Activated B cell treated with CpG ODN at 0.5 μM for 24 hours (primary cell): ENCODE measurements around the gene TMEM45A. TPM values are rescaled to one million over a fixed set of nuclear protein-coding genes. Genes with fewer than 3 reads are reported as not detected.
A peak's percentile ranks its signal among the peaks of the same experiment; 100 is the strongest.

Experiments used
- ATAC-seq: fragments of 200-7000 bp; cut with Tn5 transposase; one replicate; pipeline ENCODE4 v1.10.0; 2021; ENCODE audit warnings: low read depth, mild to moderate bottlenecking, moderate library complexity
- CTCF ChIA-PET: fragments of 350-600 bp; sonication (Branson Sonifier 250); formaldehyde crosslinking; loops from one replicate; lab custom pipeline; 2021; ENCODE audit warnings: antibody characterized with exemption; lab: Charles Lee
- POLR2A ChIA-PET: fragments of 350-600 bp; sonication (Branson Sonifier 250); formaldehyde crosslinking; loops from one replicate; lab custom pipeline; 2021; ENCODE audit warnings: antibody characterized with exemption; lab: Charles Lee
- DNase-seq: peaks from one replicate; pipeline ENCODE4 v3.0.0; 2022
- H3K27ac Mint-ChIP-seq: one replicate; pipeline ENCODE4 v1.8.0; 2020; ENCODE audit warnings: mixed read lengths
- H3K27me3 Mint-ChIP-seq: one replicate; pipeline ENCODE4 v1.8.0; 2021; ENCODE audit warnings: mixed read lengths
- H3K36me3 Mint-ChIP-seq: one replicate; pipeline ENCODE4 v1.8.0; 2021; ENCODE audit warnings: low read depth, mixed read lengths
- H3K4me1 Mint-ChIP-seq: one replicate; pipeline ENCODE4 v1.8.0; 2021; ENCODE audit warnings: mixed read lengths
- H3K4me3 Mint-ChIP-seq: one replicate; pipeline ENCODE4 v1.8.0; 2020; ENCODE audit warnings: mild to moderate bottlenecking, mixed read lengths
- H3K9me3 Mint-ChIP-seq: one replicate; pipeline ENCODE4 v1.8.0; 2020; ENCODE audit warnings: mixed read lengths
- CTCF ChIP-seq: fragments of 200-600 bp; IDR thresholded peaks from one replicate; pipeline ENCODE4 v1.8.0; 2022; ENCODE audit warnings: antibody characterized with exemption, mild to moderate bottlenecking
- intact Hi-C: fragments of 100-400 bp; cut with micrococcal nuclease; formaldehyde crosslinking; loops from one replicate; pipeline ENCODE4 v1.15.1; 2024
- total RNA-seq: library from RNA; stranded (reverse); gene quantifications from 2 replicates; pipeline ENCODE4 v1.2.3, GENCODE V29; 2022

The TMEM45A gene
- total RNA-seq, 1 donor from 2014 or later = 0.13 TPM

GRCh38 chr3:100590114-100590839 lies 97.9 kb downstream of the TMEM45A start:
- intact Hi-C loops = loop anchor here (1.0 to 5.0 kb wide), 7 partner anchors 121 to 793 kb away; partner anchors contain the start of genes LNP1 and TOMM70
- Mint-ChIP-seq H3K9me3 (no peaks in the 10 kb centered on the region), H3K4me3 (no peak overlapping the region), H3K27ac (no peak overlapping the region), H3K27me3 (peaks cover 2% of the 10 kb centered on the region), H3K36me3 (no peaks in the 10 kb centered on the region), H3K4me1 (peaks cover 4% of the 10 kb centered on the region)
- DNase-seq (no peak), ATAC-seq (peak; percentile 92)
- POLR2A ChIA-PET = interaction anchor here (0.9 kb wide), 1 partner anchor 120 kb away, joined by 3 read pairs; no protein-coding TSS in a partner anchor
- CTCF ChIA-PET = interaction anchor here (0.6 to 4.7 kb wide), 10 partner anchors 12 to 758 kb away, joined by 3 to 29 read pairs (median 4); no protein-coding TSS in a partner anchor
- TF ChIP-seq CTCF = peak; percentile 77

- H3K27me3 Mint-ChIP-seq = no peaks in the 10 kb centered on the region
- no peak overlapping the region for H3K27ac Mint-ChIP-seq
- intact Hi-C loops = loop anchor here (1.0 to 5.0 kb wide), 7 partner anchors 120 to 792 kb away; partner anchors contain the start of genes LNP1 and TOMM70
- no peaks in the 10 kb centered on the region for H3K9me3 Mint-ChIP-seq
- H3K4me3 Mint-ChIP-seq = no peak overlapping the region
- CTCF ChIA-PET = interaction anchor here (1.0 to 4.7 kb wide), 6 partner anchors 12 to 791 kb away, joined by 3 to 29 read pairs (median 8); partner anchors contain the start of genes LNP1 and TOMM70
- TF ChIP-seq CTCF = no peak
- DNase-seq (no peak), ATAC-seq (no peak)
- H3K36me3 Mint-ChIP-seq = no peaks in the 10 kb centered on the region
- peaks cover 4% of the 10 kb centered on the region for H3K4me1 Mint-ChIP-seq
- POLR2A ChIA-PET = no interaction called here
These were observed 98.4 kb downstream of the TMEM45A start for GRCh38 chr3:100590840-100591147.

DNA sequence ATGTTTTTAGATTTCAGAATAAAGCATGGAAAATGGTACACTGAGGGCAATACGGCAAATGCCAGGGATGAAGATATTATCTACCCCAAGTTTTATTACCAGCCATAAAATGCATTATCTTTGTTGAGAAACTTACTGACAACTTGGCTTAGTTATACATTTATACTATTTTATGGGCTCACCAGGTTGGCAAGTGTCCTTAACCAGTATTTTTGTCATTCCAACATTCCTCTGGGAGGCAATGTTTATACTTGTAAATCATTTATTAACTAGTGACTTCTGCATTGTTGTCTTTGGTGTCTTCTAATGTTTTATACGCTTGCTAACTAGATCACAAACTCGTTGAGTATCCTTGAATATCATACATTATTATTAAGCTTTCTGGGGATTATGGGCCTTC lies 99.0 kb downstream of the TMEM45A start:
- DNase-seq = no peak
- H3K27ac Mint-ChIP-seq = no peak overlapping the region
- no peaks in the 10 kb centered on the region for H3K27me3 Mint-ChIP-seq
- H3K4me1 Mint-ChIP-seq = peaks cover 4% of the 10 kb centered on the region
- ATAC-seq = no peak
- intact Hi-C loops = loop anchor here (2.0 to 5.0 kb wide), 3 partner anchors 119 to 791 kb away; partner anchors contain the start of genes LNP1 and TOMM70
- no peaks in the 10 kb centered on the region for H3K36me3 Mint-ChIP-seq
- H3K4me3 Mint-ChIP-seq = no peak overlapping the region
- CTCF ChIA-PET = interaction anchor here (1.0 to 4.7 kb wide), 7 partner anchors 11 to 791 kb away, joined by 3 to 29 read pairs (median 8); partner anchors contain the start of genes LNP1 and TOMM70
- no peak for TF ChIP-seq CTCF
- POLR2A ChIA-PET = no interaction called here
- no peaks in the 10 kb centered on the region for H3K9me3 Mint-ChIP-seq

DNA sequence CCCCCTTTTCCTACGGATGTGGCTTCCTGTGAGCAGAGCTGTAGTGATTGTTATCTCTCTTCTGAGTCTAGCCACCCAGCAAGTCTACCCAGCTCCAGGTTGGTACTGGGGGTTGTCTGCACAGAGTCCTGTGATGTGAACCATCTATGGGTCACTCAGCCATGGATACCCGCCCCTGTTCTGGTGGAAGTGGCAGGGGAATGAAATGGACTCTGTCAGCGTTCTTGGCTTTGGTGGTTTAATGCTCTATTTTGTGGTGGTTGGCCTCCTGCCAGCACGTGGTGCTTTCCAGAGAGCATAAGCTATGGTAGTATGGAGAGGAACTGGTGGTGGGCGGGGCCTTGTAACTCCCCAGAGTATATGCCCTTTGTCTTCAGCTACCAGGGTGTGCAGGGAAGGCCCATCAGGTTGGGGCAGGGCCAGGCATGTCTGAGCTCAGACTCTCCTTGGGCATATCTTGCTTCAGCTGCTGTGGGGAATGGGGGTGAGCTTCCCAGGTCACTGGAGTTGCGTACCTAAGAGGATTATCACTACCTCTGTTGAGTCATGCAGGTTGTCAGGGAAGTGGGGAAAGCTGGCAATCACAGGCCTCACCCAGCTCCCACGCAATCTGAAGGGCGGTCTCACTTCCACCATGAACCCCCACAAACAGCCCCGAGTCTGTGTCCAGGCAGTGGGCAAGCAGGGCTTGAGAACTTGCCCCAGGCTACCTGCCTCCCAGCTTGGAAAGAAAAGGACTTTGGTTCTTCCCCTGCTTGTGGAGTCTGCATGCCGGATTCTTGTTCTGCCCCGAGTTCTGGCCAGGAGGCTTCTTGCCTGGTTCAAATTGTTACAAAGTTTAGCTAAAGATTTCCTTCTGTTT lies 108.0 kb downstream of the TMEM45A start:
- H3K27me3 Mint-ChIP-seq = peaks cover 11% of the 10 kb centered on the region
- CTCF ChIA-PET = no interaction called here
- H3K9me3 Mint-ChIP-seq = peaks cover 2% of the 10 kb centered on the region
- POLR2A ChIA-PET = no interaction called here
- DNase-seq = no peak
- peaks cover 17% of the 10 kb centered on the region for H3K4me1 Mint-ChIP-seq
- intact Hi-C loops = no loop called here
- no peak for ATAC-seq
- no peak for TF ChIP-seq CTCF
- peaks cover 2% of the 10 kb centered on the region for H3K36me3 Mint-ChIP-seq
- no peak overlapping the region for H3K27ac Mint-ChIP-seq
- H3K4me3 Mint-ChIP-seq = no peak overlapping the region
